GM10266 (cell line): ENCODE data around the gene TMEM94.
A peak's percentile ranks its signal among the peaks of the same experiment; 100 is the strongest.
"Not testable (repeated sequence)": the region's sequence is repeated elsewhere in the genome, so short reads cannot be mapped to it uniquely, and the experiment has no call there.

Source experiments
- DNase-seq: peaks from one replicate; pipeline ENCODE4 v3.0.0; 2012; ENCODE audit errors: extremely low spot score
- TF ChIP-seq, protein P1 (sequence below): IDR thresholded peaks from 2 replicates; pipeline ENCODE4 v1.5.1; 2012; ENCODE audit warnings: mild to moderate bottlenecking, low read depth; ENCODE audit not compliant: control insufficient read depth, insufficient read depth; ENCODE audit errors: missing control alignments

Gene TMEM94

DNA sequence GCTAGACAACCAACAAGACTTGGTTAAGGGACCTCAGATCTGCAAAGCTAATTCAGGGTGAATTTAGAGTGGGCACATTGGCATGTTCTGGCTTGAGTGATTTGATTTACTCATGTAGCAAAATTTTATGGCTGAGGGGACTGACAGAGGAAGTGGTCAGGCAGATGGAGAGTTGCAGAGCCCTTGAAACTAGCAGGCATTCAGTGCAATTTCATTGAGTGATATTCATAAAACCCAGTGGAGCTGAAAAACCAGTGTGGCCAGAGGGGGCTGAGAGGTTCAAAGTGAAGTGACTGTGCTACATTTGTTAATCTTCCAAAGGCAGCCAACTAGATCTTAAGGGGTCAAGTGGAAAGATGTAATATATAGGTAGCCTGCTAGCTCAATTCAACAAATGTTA lies 2.2 kb upstream of the TMEM94 start:
- no peak for DNase-seq
- TF ChIP-seq, protein P1, sequence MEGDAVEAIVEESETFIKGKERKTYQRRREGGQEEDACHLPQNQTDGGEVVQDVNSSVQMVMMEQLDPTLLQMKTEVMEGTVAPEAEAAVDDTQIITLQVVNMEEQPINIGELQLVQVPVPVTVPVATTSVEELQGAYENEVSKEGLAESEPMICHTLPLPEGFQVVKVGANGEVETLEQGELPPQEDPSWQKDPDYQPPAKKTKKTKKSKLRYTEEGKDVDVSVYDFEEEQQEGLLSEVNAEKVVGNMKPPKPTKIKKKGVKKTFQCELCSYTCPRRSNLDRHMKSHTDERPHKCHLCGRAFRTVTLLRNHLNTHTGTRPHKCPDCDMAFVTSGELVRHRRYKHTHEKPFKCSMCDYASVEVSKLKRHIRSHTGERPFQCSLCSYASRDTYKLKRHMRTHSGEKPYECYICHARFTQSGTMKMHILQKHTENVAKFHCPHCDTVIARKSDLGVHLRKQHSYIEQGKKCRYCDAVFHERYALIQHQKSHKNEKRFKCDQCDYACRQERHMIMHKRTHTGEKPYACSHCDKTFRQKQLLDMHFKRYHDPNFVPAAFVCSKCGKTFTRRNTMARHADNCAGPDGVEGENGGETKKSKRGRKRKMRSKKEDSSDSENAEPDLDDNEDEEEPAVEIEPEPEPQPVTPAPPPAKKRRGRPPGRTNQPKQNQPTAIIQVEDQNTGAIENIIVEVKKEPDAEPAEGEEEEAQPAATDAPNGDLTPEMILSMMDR: no peak

DNA sequence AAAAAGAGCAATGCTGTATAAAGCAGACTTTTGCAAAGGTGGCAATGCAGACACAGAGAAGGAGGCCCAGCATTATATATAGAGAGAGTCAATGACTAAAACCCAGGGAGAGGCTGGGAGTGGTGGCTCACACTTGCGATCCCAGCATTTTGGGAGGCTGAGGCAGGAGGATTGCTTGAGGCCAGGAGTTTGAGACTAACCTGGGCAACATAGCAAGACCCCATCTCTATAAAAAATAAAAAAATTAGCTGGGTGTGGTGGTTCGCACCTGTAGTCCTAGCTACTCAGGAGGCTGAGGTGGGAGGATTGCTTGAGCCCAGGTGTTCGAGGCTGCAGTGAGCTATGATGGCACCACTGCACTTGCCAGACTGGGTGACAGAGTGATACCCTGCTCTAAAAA lies 1.8 kb upstream of the TMEM94 start:
- not testable (repeated sequence) for DNase-seq

- DNase-seq: no peak
Measured at GRCh38 chr17:75456039-75456416, 407 bp upstream of the TMEM94 start.

DNA sequence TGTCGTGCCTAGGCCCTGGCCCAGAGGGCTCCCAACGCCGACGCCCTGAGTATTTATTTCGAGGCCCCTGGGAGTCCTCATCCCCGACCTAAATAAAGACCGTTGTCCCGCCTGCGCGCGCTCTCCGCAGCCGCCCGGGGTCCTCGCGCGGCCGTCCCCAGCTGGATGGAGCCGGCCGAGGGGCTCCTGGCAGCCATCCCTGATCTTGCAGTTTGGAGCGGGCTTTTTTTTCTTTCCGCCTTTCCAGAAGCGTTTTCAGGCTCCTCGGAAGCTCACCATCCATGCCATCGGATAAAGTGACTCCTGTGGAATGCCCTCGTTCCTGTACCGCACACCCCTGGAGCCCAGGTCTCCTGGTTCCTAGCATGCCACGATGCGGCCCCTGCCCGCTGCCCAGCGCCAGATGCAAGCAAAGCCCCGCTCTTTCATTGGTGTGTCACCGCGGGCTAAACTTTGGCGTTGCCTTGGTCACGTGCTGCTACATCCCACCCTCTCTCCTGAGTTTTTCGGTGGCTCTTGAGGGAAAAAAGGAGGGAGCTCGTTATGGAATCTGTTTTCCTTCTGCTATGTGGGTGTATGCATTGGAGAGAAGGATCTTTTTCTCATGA lies 716 bp downstream of the TMEM94 start:
- DNase-seq: no peak
- TF ChIP-seq, protein P1: peak; percentile 9

More at GRCh38 chr17:75456039-75456416, 407 bp upstream of the TMEM94 start:
- TF ChIP-seq, protein P1: no peak

GRCh38 chr17:75459246-75459589 lies 2.8 kb downstream of the TMEM94 start:
- TF ChIP-seq, protein P1: no peak
- DNase-seq: no peak

- peak; percentile 58 for DNase-seq
- TF ChIP-seq, protein P1: no peak
Measured at GRCh38 chr17:75459590-75460267, 3.3 kb downstream of the TMEM94 start.

GRCh38 chr17:75460295-75460694 lies 3.9 kb downstream of the TMEM94 start:
- DNase-seq: no peak
- TF ChIP-seq, protein P1: no peak
